GM12891 (cell line): ENCODE results near the gene FILIP1L.

ENCODE experiments used
- PAX5 ChIP-seq: IDR thresholded peaks from 2 replicates; pipeline ENCODE4 v1.6.1; 2011; ENCODE audit warnings: low read length, moderate library complexity, mild to moderate bottlenecking; ENCODE audit not compliant: insufficient read depth, severe bottlenecking
- POLR2A ChIP-seq: IDR thresholded peaks from 2 replicates; pipeline ENCODE4 v1.6.1; 2011; ENCODE audit warnings: low read depth, low read length, control low read depth
- POLR2AphosphoS5 ChIP-seq: IDR thresholded peaks from 2 replicates; pipeline ENCODE4 v1.6.1; 2011; ENCODE audit warnings: low read depth, low read length, control low read depth
- POU2F2 ChIP-seq: IDR thresholded peaks from 2 replicates; pipeline ENCODE4 v1.6.1; 2011; ENCODE audit warnings: low read depth, mild to moderate bottlenecking, control low read depth, low read length, moderate library complexity
- SPI1 ChIP-seq: IDR thresholded peaks from 2 replicates; pipeline ENCODE4 v1.6.1; 2011; ENCODE audit warnings: low read depth, low read length, control low read depth
- TAF1 ChIP-seq: IDR thresholded peaks from 2 replicates; pipeline ENCODE4 v1.6.1; 2011; ENCODE audit warnings: low read depth, low read length, control low read depth

DNA sequence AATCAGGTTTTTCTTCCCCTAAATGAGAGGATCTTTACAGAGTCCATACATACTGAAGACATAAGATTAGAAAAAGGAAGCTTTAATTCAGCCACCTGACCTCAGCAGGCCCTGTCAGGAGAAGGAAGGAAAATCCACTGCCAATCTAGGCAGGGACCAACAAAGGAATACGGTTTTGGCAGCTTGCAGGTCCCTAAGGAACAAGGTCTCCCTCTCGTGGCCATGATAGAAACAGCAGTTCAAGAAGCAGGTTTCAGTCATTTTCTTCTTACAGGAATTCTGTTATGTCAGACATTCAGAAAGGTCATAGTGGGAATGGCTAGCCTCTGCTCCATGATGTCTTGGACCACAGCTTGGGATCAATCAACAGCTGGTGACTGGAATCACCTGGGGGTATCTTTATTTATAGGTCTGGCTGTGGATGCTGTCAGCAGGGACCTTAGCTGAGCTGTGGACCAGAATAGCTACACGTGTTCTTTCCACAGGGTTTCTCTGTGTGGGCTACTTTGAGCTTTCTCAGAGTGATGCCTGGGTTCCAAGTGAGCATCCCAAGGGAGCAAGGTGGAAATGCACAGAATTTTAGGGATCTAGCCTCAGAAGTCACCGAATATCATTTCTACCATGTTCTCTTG lies 306.0 kb downstream of the FILIP1L start:
- TF ChIP-seq POLR2AphosphoS5 (no peak), POLR2A (no peak), SPI1 (no peak), POU2F2 (no peak), TAF1 (no peak), PAX5 (no peak)
